OCI-LY1 (cell line): ENCODE results near the gene KAT7.

Source experiments
- H2AFZ ChIP-seq: fragments of 200-600 bp; sonication (generic), shearing (Covaris generic); 2 replicates; pipeline ENCODE4 v1.6.0; 2014; ENCODE audit warnings: antibody characterized with exemption, mild to moderate bottlenecking, low read length
- H3F3A ChIP-seq: fragments of 200-600 bp; sonication (generic), shearing (Covaris generic); 2 replicates; pipeline ENCODE4 v1.6.0; 2014; ENCODE audit warnings: mild to moderate bottlenecking, antibody characterized with exemption, low read length, moderate library complexity; ENCODE audit not compliant: insufficient read depth
- H3K27ac ChIP-seq: fragments of 200-600 bp; sonication (generic); 2 replicates; pipeline ENCODE4 v1.5.1; 2014; ENCODE audit warnings: low read length, mixed run types, mild to moderate bottlenecking, low read depth; ENCODE audit not compliant: poor library complexity, severe bottlenecking
- H3K27me3 ChIP-seq: fragments of 200-600 bp; sonication (generic); 2 replicates; pipeline ENCODE4 v1.6.0; 2014; ENCODE audit warnings: antibody characterized with exemption, mild to moderate bottlenecking, low read length, moderate library complexity; ENCODE audit not compliant: insufficient read depth
- H3K36me3 ChIP-seq: fragments of 200-600 bp; sonication (generic); 2 replicates; pipeline ENCODE4 v1.6.1; 2014; ENCODE audit warnings: mild to moderate bottlenecking, antibody characterized with exemption, low read length, moderate library complexity, mixed read lengths; ENCODE audit not compliant: insufficient read depth
- H3K4me1 ChIP-seq: fragments of 200-600 bp; sonication (generic); 2 replicates; pipeline ENCODE4 v1.5.1; 2014; ENCODE audit warnings: mild to moderate bottlenecking, low read length, moderate library complexity; ENCODE audit not compliant: insufficient read depth, severe bottlenecking
- H3K4me2 ChIP-seq: fragments of 200-600 bp; sonication (generic), shearing (Covaris generic); 2 replicates; pipeline ENCODE4 v1.6.1; 2014; ENCODE audit warnings: low read length
- H3K4me3 ChIP-seq: fragments of 200-600 bp; sonication (generic); 2 replicates; pipeline ENCODE4 v1.5.1; 2014; ENCODE audit warnings: low read length, low read depth, mild to moderate bottlenecking, mixed read lengths; ENCODE audit not compliant: poor library complexity, severe bottlenecking
- H3K79me2 ChIP-seq: fragments of 200-600 bp; shearing (Covaris generic); 2 replicates; pipeline ENCODE4 v1.6.1; 2016; ENCODE audit warnings: mixed run types, low read length, mixed read lengths; ENCODE audit not compliant: insufficient read depth
- H3K9ac ChIP-seq: fragments of 200-600 bp; sonication (generic), shearing (Covaris generic); 2 replicates; pipeline ENCODE4 v1.6.1; 2014; ENCODE audit warnings: mild to moderate bottlenecking, low read length, mixed read lengths
- H3K9me2 ChIP-seq: fragments of 200-600 bp; sonication (generic), shearing (Covaris generic); 2 replicates; pipeline ENCODE4 v1.6.1; 2014; ENCODE audit warnings: low read depth, mild to moderate bottlenecking, low read length, mixed read lengths
- H3K9me3 ChIP-seq: fragments of 200-600 bp; shearing (Covaris generic); 2 replicates; pipeline ENCODE4 v1.6.1; 2014; ENCODE audit warnings: low read length, mixed read lengths
- H4K20me1 ChIP-seq: fragments of 200-600 bp; sonication (generic), shearing (Covaris generic); 2 replicates; pipeline ENCODE4 v1.6.0; 2016; ENCODE audit warnings: mild to moderate bottlenecking, low read length; ENCODE audit not compliant: insufficient read depth
- EZH2 ChIP-seq: fragments of 200-600 bp; sonication (generic), shearing (Covaris generic); IDR thresholded peaks from 2 replicates; pipeline ENCODE4 v1.8.0; 2017; ENCODE audit warnings: borderline replicate concordance, mixed run types, mild to moderate bottlenecking, antibody characterized with exemption, low read length, moderate library complexity, mixed read lengths
- TF ChIP-seq, protein P1 (sequence below): fragments of 200-600 bp; sonication (generic), shearing (Covaris generic); IDR thresholded peaks from 2 replicates; pipeline ENCODE4 v1.5.1; 2017; ENCODE audit warnings: mild to moderate bottlenecking, antibody characterized with exemption, low read length, moderate library complexity, mixed read lengths

Gene KAT7

DNA sequence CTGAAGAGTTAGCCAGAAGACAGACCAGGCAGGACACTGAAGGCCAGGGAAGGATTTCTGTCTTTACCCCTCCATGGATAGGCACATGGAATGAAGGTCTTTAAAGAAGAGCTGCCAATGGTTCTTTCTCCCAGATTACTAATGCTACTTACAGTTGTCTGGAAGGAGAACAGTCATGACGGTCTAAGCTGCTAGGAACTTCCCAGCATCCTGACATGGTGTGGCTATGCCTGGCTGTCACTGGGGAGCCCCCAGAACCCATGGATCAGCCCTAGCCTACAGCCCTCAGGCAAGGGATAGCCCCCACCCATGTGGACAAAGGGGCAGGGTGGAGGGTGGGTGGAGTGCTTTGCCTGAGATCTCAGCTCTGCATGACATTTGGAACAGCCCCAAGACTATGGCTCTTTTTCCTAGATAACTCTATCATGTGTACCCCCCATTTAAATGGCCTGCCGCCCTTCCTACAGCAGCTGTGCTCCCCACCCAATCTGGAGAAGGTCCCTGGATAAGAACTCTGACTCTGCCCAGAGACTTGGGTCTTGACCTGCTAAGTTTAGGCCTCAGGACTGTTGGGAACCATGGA, 9.2 kb upstream of the KAT7 start:
- Histone ChIP-seq H2AFZ (no peak overlapping the region), H4K20me1 (no peaks in the 10 kb centered on the region), H3K9me3 (no peaks in the 10 kb centered on the region), H3K9me2 (no peaks in the 10 kb centered on the region), H3K36me3 (no peaks in the 10 kb centered on the region), H3K27ac (no peak overlapping the region), H3K9ac (no peak overlapping the region), H3F3A (no peaks in the 10 kb centered on the region), H3K4me3 (no peak overlapping the region), H3K4me2 (no peak overlapping the region), H3K27me3 (no peaks in the 10 kb centered on the region), H3K4me1 (no peaks in the 10 kb centered on the region), H3K79me2 (no peaks in the 10 kb centered on the region)
- TF ChIP-seq, protein P1, sequence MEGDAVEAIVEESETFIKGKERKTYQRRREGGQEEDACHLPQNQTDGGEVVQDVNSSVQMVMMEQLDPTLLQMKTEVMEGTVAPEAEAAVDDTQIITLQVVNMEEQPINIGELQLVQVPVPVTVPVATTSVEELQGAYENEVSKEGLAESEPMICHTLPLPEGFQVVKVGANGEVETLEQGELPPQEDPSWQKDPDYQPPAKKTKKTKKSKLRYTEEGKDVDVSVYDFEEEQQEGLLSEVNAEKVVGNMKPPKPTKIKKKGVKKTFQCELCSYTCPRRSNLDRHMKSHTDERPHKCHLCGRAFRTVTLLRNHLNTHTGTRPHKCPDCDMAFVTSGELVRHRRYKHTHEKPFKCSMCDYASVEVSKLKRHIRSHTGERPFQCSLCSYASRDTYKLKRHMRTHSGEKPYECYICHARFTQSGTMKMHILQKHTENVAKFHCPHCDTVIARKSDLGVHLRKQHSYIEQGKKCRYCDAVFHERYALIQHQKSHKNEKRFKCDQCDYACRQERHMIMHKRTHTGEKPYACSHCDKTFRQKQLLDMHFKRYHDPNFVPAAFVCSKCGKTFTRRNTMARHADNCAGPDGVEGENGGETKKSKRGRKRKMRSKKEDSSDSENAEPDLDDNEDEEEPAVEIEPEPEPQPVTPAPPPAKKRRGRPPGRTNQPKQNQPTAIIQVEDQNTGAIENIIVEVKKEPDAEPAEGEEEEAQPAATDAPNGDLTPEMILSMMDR, result no peak
- TF ChIP-seq EZH2, result no peak

DNA sequence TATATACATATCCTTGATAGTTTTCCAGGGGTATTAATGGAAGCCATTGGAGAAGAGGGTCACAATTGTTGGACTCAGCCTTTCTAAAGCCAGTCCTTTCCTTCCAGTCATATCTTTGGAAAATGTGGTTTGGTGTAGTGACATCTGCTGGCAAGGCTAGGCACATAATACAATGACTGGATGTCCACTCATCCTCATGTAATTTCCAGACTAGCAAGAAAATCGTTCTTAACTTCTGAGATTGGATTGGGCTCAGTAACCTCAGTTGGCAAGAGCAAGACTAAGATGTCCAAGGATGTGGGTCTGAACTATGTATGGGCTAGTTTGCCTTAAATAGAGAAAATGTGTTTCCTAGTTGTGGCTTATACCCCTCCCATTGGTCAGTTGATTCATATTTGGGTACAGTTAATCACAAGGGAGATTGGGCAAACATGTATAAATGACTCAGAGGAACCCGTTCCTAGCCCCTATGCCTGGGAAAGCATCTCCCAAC, 8.7 kb upstream of the KAT7 start:
- no peak overlapping the region for H3K4me2 ChIP-seq
- no peaks in the 10 kb centered on the region for H3K4me1 ChIP-seq
- H3K27ac ChIP-seq, result no peak overlapping the region
- H3F3A ChIP-seq, result no peaks in the 10 kb centered on the region
- no peak overlapping the region for H3K9ac ChIP-seq
- no peaks in the 10 kb centered on the region for H3K9me2 ChIP-seq
- no peaks in the 10 kb centered on the region for H3K27me3 ChIP-seq
- H3K79me2 ChIP-seq, result no peaks in the 10 kb centered on the region
- no peaks in the 10 kb centered on the region for H3K36me3 ChIP-seq
- H3K9me3 ChIP-seq, result no peaks in the 10 kb centered on the region
- TF ChIP-seq EZH2, result no peak
- TF ChIP-seq, protein P1, result peak; percentile 69
- H4K20me1 ChIP-seq, result no peaks in the 10 kb centered on the region
- H3K4me3 ChIP-seq, result no peak overlapping the region
- H2AFZ ChIP-seq, result no peak overlapping the region

DNA sequence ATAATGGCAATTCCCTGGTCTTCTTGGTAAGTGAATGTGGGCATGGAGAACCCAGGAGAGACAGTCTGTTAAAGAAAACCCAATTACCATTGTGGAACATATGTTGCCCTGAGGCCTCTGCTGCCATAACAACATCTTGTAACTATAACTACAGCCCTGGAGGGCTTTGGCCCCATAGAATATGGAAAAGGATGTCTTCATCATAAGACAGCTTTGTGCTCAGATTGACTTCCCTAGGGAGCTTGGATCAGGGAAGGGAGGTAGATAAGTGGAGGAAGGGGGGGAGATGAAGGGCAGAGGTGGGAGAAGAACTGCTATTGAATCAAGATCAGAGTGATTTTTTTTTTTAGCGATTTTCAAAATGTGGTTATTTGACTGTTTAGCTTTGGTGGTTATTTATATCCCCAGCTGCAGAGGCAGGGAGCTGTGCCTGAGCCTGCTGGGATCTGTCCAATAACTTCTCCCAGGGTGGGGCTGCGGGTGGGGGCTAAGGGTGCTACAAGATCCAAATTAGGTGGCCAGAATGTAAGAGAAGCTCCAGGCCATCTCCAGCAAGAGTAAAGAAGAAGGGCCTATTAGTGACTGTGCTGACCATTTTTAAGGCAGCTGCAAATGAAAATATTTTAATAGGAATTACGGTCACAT, 5.3 kb upstream of the KAT7 start:
- Histone ChIP-seq H3K36me3 (no peaks in the 10 kb centered on the region), H3K4me2 (no peak overlapping the region), H3K27ac (no peak overlapping the region), H3K9me3 (no peaks in the 10 kb centered on the region), H3K4me1 (peaks cover 9% of the 10 kb centered on the region), H3K4me3 (no peak overlapping the region), H3F3A (no peaks in the 10 kb centered on the region), H3K27me3 (no peaks in the 10 kb centered on the region), H4K20me1 (no peaks in the 10 kb centered on the region), H3K9ac (no peak overlapping the region), H3K79me2 (no peaks in the 10 kb centered on the region), H3K9me2 (no peaks in the 10 kb centered on the region), H2AFZ (no peak overlapping the region)
- no peak for TF ChIP-seq EZH2
- TF ChIP-seq, protein P1, result no peak
